Measurements from ENCODE around the gene RIPOR2. TPM values are rescaled to one million over a fixed set of nuclear protein-coding genes. Genes with fewer than 3 reads are reported as not detected.
A peak's percentile ranks its signal among the peaks of the same experiment; 100 is the strongest.

The RIPOR2 gene
- total and polyA plus RNA-seq, 2 donors from 2014 or later: 1.7 to 24.2 TPM

DNA sequence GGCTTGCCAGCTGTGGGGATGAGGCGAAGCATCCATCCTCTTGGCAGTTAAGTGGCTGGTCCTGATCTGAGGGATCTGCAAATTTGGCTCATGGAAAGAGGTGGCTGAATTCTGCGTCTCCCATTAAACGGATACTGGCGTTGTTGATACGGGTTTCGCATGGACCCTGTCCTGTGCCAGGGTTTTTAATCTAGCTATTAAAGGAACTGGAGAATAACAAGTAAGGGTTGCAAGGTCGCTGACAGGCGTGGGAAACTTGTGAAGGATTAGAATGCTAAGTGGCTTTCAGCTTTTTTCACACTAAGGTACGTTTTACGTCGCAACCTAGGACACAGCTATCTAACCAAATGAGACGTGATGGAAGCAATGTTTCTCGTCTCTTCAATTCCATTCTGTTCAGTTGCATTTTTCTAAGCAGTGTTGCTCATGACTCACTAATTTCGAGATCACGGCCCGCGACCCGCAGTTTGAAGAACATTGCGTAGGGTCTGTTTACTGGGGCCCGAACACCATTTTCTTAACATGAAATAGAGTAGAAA, 160.2 kb downstream of the RIPOR2 start:
- no peak for FAIRE-seq
- Histone ChIP-seq H3K27me3 (ENCODE audit: control insufficient read depth, insufficient read depth, low read length) (no peaks in the 10 kb centered on the region), H3K9me3 (ENCODE audit: control insufficient read depth in 2 of 3, insufficient read depth in 1 of 3, low read length in 3 of 3) (no peaks in the 10 kb centered on the region), H3K9ac (ENCODE audit: low read length in 3 of 3) (peak overlapping the region; percentile 81 to 99 (median 95)), H3K36me3 (ENCODE audit: control insufficient read depth in 2 of 3, insufficient read depth in 3 of 3, low read length in 3 of 3) (no peaks in the 10 kb centered on the region), H3K27ac (ENCODE audit: low read depth in 2 of 2, low read length in 2 of 2) (peak overlapping the region; percentile 97 to 98), H3K4me3 (ENCODE audit: low read length in 3 of 3) (peak overlapping the region; percentile 93 to 100 (median 100)), H3K4me1 (ENCODE audit: control insufficient read depth in 2 of 3, insufficient read depth in 2 of 3, low read depth in 1 of 3, low read length in 3 of 3) (peaks cover 0 to 3% (median 0%) of the 10 kb centered on the region in 3 donors)
- intact Hi-C loops (cut with DNase I): no loop called here
- TF ChIP-seq, protein P1, sequence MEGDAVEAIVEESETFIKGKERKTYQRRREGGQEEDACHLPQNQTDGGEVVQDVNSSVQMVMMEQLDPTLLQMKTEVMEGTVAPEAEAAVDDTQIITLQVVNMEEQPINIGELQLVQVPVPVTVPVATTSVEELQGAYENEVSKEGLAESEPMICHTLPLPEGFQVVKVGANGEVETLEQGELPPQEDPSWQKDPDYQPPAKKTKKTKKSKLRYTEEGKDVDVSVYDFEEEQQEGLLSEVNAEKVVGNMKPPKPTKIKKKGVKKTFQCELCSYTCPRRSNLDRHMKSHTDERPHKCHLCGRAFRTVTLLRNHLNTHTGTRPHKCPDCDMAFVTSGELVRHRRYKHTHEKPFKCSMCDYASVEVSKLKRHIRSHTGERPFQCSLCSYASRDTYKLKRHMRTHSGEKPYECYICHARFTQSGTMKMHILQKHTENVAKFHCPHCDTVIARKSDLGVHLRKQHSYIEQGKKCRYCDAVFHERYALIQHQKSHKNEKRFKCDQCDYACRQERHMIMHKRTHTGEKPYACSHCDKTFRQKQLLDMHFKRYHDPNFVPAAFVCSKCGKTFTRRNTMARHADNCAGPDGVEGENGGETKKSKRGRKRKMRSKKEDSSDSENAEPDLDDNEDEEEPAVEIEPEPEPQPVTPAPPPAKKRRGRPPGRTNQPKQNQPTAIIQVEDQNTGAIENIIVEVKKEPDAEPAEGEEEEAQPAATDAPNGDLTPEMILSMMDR (IDR thresholded peaks at IDR 0.05; ENCODE audit: borderline replicate concordance, extremely low read depth, insufficient read depth): no peak
- DNase-seq: no peak

DNA sequence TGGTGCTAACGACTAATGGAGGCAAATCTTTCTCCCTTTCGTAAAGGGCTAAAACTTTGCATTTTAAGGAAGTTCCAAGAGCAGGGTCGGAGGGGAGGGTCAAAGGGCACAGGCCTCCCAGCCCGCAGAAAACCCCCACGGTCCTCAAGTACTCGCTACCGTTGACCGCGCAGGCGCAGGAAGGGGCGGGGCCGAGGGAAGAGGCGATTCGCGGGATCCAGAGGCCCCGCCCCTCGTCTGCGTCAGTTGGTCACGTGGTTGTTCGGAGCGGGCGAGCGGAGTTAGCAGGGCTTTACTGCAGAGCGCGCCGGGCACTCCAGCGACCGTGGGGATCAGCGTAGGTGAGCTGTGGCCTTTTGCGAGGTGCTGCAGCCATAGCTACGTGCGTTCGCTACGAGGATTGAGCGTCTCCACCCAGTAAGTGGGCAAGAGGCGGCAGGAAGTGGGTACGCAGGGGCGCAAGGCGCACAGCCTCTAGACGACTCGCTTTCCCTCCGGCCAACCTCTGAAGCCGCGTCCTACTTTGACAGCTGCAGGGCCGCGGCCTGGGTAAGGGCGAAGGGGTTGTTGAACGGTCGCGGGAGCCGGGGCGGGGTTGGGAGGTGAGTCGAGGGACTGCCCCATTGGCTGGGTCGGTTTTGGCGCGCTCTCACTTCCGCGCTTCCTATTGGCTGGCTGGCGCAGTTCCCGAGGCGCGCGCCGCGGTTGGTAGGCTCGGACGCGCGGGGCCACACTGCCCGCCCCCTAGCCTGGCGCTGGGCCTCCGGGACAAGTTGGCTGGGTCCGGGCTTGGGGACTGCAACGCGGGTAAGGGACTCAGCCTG, 160.9 kb downstream of the RIPOR2 start, which contains the start of gene GMNN:
GMNN (plus strand) TSS at position 242 of the 824 bp plus-strand sequence. CDS start 2,310 bp downstream, outside the sequence.
- intact Hi-C loops (cut with DNase I): no loop called here
- TF ChIP-seq, protein P1 (IDR thresholded peaks at IDR 0.05; ENCODE audit: borderline replicate concordance, extremely low read depth, insufficient read depth): no peak
- Histone ChIP-seq H3K27me3 (ENCODE audit: control insufficient read depth, insufficient read depth, low read length) (no peaks in the 10 kb centered on the region), H3K9me3 (ENCODE audit: control insufficient read depth in 2 of 3, insufficient read depth in 1 of 3, low read length in 3 of 3) (no peaks in the 10 kb centered on the region), H3K4me3 (ENCODE audit: low read length in 3 of 3) (peak within 1 kb of the TSS; percentile 93 to 100 (median 100)), H3K36me3 (ENCODE audit: control insufficient read depth in 2 of 3, insufficient read depth in 3 of 3, low read length in 3 of 3) (no peaks in the 10 kb centered on the region), H3K27ac (ENCODE audit: low read depth in 2 of 2, low read length in 2 of 2) (peak within 1 kb of the TSS; percentile 97 to 98), H3K4me1 (ENCODE audit: control insufficient read depth in 2 of 3, insufficient read depth in 2 of 3, low read depth in 1 of 3, low read length in 3 of 3) (peaks cover 0 to 3% (median 0%) of the 10 kb centered on the region in 3 donors), H3K9ac (ENCODE audit: low read length in 3 of 3) (peak within 1 kb of the TSS; percentile 82 to 100 (median 99))
- DNase-seq (peak; percentile 97 to 99 (median 98)), FAIRE-seq (no peak)

DNA sequence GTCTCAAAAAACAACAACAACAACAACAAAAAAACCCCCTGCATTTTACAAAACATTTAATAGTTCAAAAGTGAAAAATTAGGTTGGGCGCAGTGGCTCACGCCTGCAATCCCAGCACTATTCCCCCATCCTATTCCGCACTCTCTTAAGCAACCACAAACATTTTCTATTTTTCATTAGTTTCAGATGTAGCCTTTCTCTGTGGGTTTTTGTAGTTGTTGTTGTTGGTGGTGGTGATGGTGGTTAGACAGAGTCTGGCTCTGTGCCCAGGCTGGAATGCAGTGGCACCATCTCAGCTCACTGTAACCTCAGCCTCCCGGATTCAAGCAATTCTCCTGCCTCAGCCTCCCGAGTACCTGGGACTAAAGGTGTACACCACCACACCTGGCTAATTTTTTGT, 167.4 kb downstream of the RIPOR2 start:
- TF ChIP-seq, protein P1 (IDR thresholded peaks at IDR 0.05; ENCODE audit: borderline replicate concordance, extremely low read depth, insufficient read depth): no peak
- no peak overlapping the region for H3K27ac ChIP-seq (ENCODE audit: low read depth in 2 of 2, low read length in 2 of 2)
- H3K36me3 ChIP-seq (ENCODE audit: control insufficient read depth in 2 of 3, insufficient read depth in 3 of 3, low read length in 3 of 3): no peaks in the 10 kb centered on the region
- DNase-seq (no peak), FAIRE-seq (no peak)
- H3K27me3 ChIP-seq (ENCODE audit: control insufficient read depth, insufficient read depth, low read length): no peaks in the 10 kb centered on the region
- no peak overlapping the region for H3K9ac ChIP-seq (ENCODE audit: low read length in 3 of 3)
- H3K9me3 ChIP-seq (ENCODE audit: control insufficient read depth in 2 of 3, insufficient read depth in 1 of 3, low read length in 3 of 3): no peaks in the 10 kb centered on the region
- no peaks in the 10 kb centered on the region for H3K4me1 ChIP-seq (ENCODE audit: control insufficient read depth in 2 of 3, insufficient read depth in 2 of 3, low read depth in 1 of 3, low read length in 3 of 3)
- no peak overlapping the region for H3K4me3 ChIP-seq (ENCODE audit: low read length in 3 of 3)
- intact Hi-C loops (cut with DNase I): loop anchor here (10.0 kb wide), 1 partner anchor 184 kb away; no protein-coding TSS in a partner anchor
